NT2/D1 (cell line): Measurements from ENCODE around the gene IL36B.

Experiments
- DNase-seq: peaks from one replicate; pipeline ENCODE4 v3.0.0-alpha.2; 2011; ENCODE audit warnings: low read depth, low spot score
- H3K27me3 ChIP-seq: 2 replicates; pipeline ENCODE4 v1.6.0; 2011; ENCODE audit warnings: mild to moderate bottlenecking; ENCODE audit not compliant: insufficient read length, insufficient read depth
- H3K36me3 ChIP-seq: 2 replicates; pipeline ENCODE4 v1.6.1; 2011; ENCODE audit warnings: mild to moderate bottlenecking, low read length, mixed read lengths; ENCODE audit not compliant: insufficient read depth, insufficient read length
- H3K4me1 ChIP-seq: 2 replicates; pipeline ENCODE4 v1.5.1; 2011; ENCODE audit not compliant: insufficient read depth, insufficient read length
- H3K4me3 ChIP-seq: 2 replicates; pipeline ENCODE4 v1.5.1; 2011; ENCODE audit warnings: low read depth; ENCODE audit not compliant: insufficient read length
- H3K9ac ChIP-seq: 2 replicates; pipeline ENCODE4 v1.6.0; 2011; ENCODE audit warnings: low read depth; ENCODE audit not compliant: insufficient read length
- H3K9me3 ChIP-seq: 2 replicates; pipeline ENCODE4 v1.5.1; 2011; ENCODE audit warnings: mild to moderate bottlenecking, low read length; ENCODE audit not compliant: insufficient read depth
- SUZ12 ChIP-seq: IDR thresholded peaks from 2 replicates; pipeline ENCODE4 v1.6.1; 2011; ENCODE audit not compliant: insufficient read length, insufficient read depth; ENCODE audit errors: extremely low read depth
- YY1 ChIP-seq: IDR thresholded peaks from 2 replicates; pipeline ENCODE4 v1.6.1; 2011; ENCODE audit not compliant: insufficient read length, insufficient read depth
- ZNF274 ChIP-seq: IDR thresholded peaks from 2 replicates; pipeline ENCODE4 v1.6.1; 2011; ENCODE audit warnings: mild to moderate bottlenecking, low read depth, low read length

The IL36B gene

DNA sequence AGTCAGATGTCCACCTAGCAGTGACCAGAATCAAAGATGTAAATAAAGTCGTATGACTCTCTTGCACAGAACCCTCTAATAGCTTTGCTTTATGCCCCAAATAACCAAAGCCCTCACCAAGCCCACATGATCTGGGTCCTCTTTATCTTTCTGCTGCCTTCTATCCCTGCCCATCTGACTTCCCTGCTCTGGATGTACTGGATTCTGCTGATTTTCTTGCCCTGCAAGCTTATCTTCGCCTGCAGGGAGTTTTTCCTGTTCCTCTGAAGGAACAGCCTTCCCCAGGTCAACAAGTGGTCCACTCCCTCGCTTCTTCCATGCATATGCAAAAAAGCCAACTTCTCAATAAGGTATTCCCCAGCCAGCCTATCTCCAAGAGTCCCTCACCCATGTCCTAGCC lies 18.7 kb downstream of the IL36B start:
- no peak for DNase-seq
- Histone ChIP-seq H3K4me3 (no peak overlapping the region), H3K9me3 (no peaks in the 10 kb centered on the region), H3K9ac (no peak overlapping the region), H3K36me3 (no peaks in the 10 kb centered on the region), H3K27me3 (no peaks in the 10 kb centered on the region), H3K4me1 (no peaks in the 10 kb centered on the region)
- TF ChIP-seq YY1 (no peak), ZNF274 (no peak), SUZ12 (no peak)

DNA sequence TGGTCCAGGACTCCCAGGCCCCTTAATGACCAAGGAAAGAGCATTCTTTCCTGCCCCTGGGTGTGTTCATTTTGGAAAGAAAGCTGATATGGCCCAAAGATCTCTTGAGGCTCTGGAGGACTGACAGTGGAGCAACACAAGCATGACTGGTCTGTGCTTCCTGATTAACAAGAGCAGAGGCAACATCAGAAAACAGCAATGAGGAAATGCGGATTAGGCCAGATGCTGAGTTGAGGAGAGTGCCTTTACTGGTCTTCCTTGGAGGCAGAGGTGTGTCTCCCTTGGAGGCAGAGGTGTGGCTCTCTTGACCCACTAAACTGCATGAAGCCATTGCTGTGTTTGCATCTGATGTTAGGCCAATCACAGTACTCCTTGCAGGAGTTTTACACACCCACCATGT lies 19.9 kb downstream of the IL36B start:
- no peak overlapping the region for H3K4me3 ChIP-seq
- peaks cover 3% of the 10 kb centered on the region for H3K4me1 ChIP-seq
- H3K9me3 ChIP-seq: no peaks in the 10 kb centered on the region
- no peaks in the 10 kb centered on the region for H3K36me3 ChIP-seq
- no peak for DNase-seq
- H3K9ac ChIP-seq: no peak overlapping the region
- no peak for TF ChIP-seq ZNF274
- TF ChIP-seq YY1: no peak
- no peak for TF ChIP-seq SUZ12
- H3K27me3 ChIP-seq: no peaks in the 10 kb centered on the region

DNA sequence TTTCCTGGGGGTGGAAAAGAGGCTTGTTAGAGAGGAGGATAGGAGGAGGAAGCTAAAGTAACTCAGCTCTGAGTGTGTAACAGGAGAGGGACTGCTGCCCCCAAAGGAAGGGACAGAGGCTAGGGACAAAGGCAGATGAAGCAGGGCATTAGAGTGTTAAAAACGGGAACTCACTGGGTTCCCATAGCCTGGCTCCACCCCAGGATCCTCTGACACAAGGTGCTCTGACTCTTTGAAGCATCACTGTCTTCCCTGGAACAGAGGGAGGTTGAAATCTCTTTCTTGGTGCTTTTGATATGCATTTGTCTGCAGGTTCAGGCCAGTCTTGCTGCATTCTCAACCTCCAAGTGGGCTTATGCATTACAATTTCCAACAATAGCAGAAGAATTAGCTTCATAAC lies 24.6 kb downstream of the IL36B start:
- H3K9me3 ChIP-seq: no peaks in the 10 kb centered on the region
- H3K27me3 ChIP-seq: no peaks in the 10 kb centered on the region
- DNase-seq: no peak
- peaks cover 3% of the 10 kb centered on the region for H3K4me1 ChIP-seq
- no peak for TF ChIP-seq YY1
- no peak for TF ChIP-seq SUZ12
- TF ChIP-seq ZNF274: no peak
- no peaks in the 10 kb centered on the region for H3K36me3 ChIP-seq
- H3K9ac ChIP-seq: no peak overlapping the region
- H3K4me3 ChIP-seq: no peak overlapping the region

DNA sequence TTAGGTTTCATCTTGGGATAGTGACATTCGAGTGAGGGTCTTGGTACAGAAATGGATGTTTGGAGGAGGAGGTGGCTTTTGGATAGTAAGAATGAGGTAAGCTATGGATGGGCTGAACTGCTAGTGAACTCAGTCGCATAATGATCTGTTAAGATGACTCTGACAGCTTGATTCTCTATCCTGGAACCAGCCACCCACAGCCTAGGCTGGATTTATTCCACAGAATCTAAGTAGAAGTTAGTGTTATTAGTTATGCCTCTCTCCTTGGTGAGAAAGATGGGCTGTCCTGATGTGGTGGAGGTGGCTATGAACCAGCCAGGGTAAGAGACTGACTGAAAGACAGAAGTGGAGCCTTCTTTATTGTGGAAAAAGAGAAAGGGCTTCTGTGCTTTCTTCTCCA lies 25.0 kb downstream of the IL36B start:
- no peaks in the 10 kb centered on the region for H3K27me3 ChIP-seq
- no peaks in the 10 kb centered on the region for H3K36me3 ChIP-seq
- DNase-seq: no peak
- TF ChIP-seq SUZ12: no peak
- TF ChIP-seq ZNF274: no peak
- TF ChIP-seq YY1: no peak
- peaks cover 3% of the 10 kb centered on the region for H3K4me1 ChIP-seq
- no peaks in the 10 kb centered on the region for H3K9me3 ChIP-seq
- H3K4me3 ChIP-seq: no peak overlapping the region
- H3K9ac ChIP-seq: no peak overlapping the region

DNA sequence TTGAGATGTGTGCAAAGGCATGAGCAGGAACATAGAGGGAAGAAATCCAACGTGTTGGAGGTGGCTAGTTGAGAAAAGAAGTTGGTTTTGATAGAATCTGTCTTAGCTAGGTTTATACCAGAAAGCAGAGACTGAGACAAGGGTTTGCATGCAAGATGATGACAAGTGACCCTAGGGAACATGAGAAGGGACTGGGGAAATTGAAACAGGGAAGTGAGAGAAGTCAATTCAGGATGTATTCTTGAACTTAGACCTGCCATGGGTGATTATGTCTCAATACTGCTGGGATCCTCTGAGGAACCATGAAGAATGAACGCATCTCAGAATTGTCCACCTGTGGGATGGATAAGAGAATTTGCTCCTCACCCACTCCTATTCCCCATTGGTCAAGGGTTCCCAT lies 26.9 kb downstream of the IL36B start:
- DNase-seq: no peak
- no peak overlapping the region for H3K9ac ChIP-seq
- no peaks in the 10 kb centered on the region for H3K27me3 ChIP-seq
- no peaks in the 10 kb centered on the region for H3K9me3 ChIP-seq
- H3K4me3 ChIP-seq: no peak overlapping the region
- H3K4me1 ChIP-seq: peaks cover 3% of the 10 kb centered on the region
- TF ChIP-seq YY1 (no peak), ZNF274 (no peak), SUZ12 (no peak)
- H3K36me3 ChIP-seq: no peaks in the 10 kb centered on the region

DNA sequence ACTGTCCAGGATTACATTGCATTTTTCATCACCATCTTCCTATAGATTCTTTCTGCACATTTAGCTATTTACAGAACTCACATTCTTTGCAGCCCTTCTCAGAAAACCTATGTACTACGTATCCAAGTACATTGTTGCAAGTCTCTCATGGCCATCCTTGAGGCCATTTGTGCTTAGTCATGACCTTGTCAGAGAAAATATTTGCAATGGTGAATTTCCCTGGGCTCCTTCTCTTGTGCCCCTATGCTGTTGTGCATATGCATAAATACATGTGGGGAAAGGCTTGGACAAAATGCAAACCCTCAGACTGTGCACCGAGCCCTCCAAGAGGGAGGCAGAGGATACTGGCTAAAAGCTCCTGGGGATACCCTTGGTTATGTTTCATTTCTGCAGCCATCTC lies 27.9 kb downstream of the IL36B start:
- no peak for DNase-seq
- no peaks in the 10 kb centered on the region for H3K27me3 ChIP-seq

DNA sequence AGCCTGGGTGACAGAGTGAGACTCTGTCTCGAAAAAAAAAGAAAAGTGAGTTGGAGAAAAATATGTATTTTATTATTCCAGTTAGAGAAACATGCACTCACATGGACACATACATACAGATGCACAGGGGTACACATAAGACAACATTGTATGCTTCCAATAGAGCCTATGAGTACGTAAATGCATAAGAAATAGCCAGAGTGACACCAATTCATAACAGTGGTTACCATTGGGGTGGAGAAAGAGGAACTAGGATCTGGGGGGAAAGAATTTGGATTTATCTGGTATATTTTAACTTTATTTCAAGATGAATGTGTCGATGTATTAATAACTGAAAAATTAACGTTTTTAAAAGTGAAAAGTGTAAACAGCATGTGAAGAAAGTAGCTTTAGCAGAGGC lies 31.4 kb downstream of the IL36B start:
- H3K9me3 ChIP-seq: no peaks in the 10 kb centered on the region
- H3K4me1 ChIP-seq: no peaks in the 10 kb centered on the region
- no peaks in the 10 kb centered on the region for H3K36me3 ChIP-seq
- peaks cover 5% of the 10 kb centered on the region for H3K27me3 ChIP-seq
- H3K9ac ChIP-seq: no peak overlapping the region
- TF ChIP-seq SUZ12 (no peak), YY1 (no peak), ZNF274 (no peak)
- DNase-seq: no peak
- H3K4me3 ChIP-seq: no peak overlapping the region

More for the DNA sequence above, 27.9 kb downstream of the IL36B start:
- no peaks in the 10 kb centered on the region for H3K9me3 ChIP-seq
- peaks cover 3% of the 10 kb centered on the region for H3K4me1 ChIP-seq
- TF ChIP-seq ZNF274 (no peak), SUZ12 (no peak), YY1 (no peak)
- H3K36me3 ChIP-seq: no peaks in the 10 kb centered on the region
- H3K9ac ChIP-seq: no peak overlapping the region
- no peak overlapping the region for H3K4me3 ChIP-seq

DNA sequence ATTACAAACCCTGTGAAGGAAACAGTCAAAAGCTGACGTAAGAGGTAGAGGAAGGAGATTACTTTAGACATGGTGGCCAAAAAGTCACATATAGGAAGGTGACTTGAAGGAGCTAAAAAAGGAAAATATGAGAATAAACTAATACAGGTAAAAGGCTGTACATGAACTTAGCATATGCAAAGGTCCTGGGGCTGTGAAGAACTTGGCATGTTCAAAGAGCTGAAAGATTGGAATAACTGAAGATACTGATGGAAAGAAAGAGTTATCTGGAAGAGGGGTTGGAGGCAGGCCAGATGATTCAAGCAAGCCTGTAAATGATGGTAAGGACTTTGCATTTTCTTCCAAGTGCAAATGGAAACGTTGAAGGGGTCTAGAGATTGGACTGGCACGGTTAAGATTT lies 34.2 kb downstream of the IL36B start:
- no peak overlapping the region for H3K9ac ChIP-seq
- no peak overlapping the region for H3K4me3 ChIP-seq
- no peaks in the 10 kb centered on the region for H3K9me3 ChIP-seq
- no peaks in the 10 kb centered on the region for H3K36me3 ChIP-seq
- no peak for TF ChIP-seq SUZ12
- no peak for TF ChIP-seq ZNF274
- TF ChIP-seq YY1: no peak
- no peak for DNase-seq
- H3K27me3 ChIP-seq: peaks cover 8% of the 10 kb centered on the region
- no peaks in the 10 kb centered on the region for H3K4me1 ChIP-seq
